GM12878 (cell line): ENCODE measurements around the gene IL17RA. TPM values are rescaled to one million over a fixed set of nuclear protein-coding genes. Genes with fewer than 3 reads are reported as not detected.

Source experiments
- ATAC-seq: fragments of 200-7000 bp; cut with Tn5 transposase; 3 replicates; pipeline ENCODE4 v1.9.1; 2020; ENCODE audit warnings: mild to moderate bottlenecking, moderate library complexity
- BruUV-seq: library from RNA; stranded (reverse); fragments of 400-500 nt; replicated peaks from 2 replicates; lab custom pipeline; 2021; lab: Mats Ljungman, UMichigan
- CTCF ChIA-PET: fragments of 300-600 bp; sonication (Branson Sonifier 250); formaldehyde crosslinking; extraction: SDS; loops from one replicate; lab custom pipeline; 2021; ENCODE audit warnings: inconsistent platforms; lab: Yijun Ruan, JAX
- POLR2A ChIA-PET: fragments of 350-600 bp; formaldehyde crosslinking; extraction: SDS; loops from one replicate; lab custom pipeline; 2021; ENCODE audit warnings: inconsistent platforms; lab: Charles Lee
- RAD21 ChIA-PET: fragments of 300-600 bp; sonication (Branson Sonifier 250); formaldehyde crosslinking; loops from one replicate; lab custom pipeline; 2023; ENCODE audit warnings: antibody characterized with exemption; ENCODE audit not compliant: unreplicated experiment; lab: Charles Lee
- SMC1A ChIA-PET: fragments of 300-600 bp; sonication (Branson Sonifier 250); formaldehyde crosslinking; loops from one replicate; lab custom pipeline; 2023; ENCODE audit not compliant: unreplicated experiment, uncharacterized antibody; lab: Charles Lee
- DNase-seq: peaks from one replicate; pipeline ENCODE4 v3.0.0-alpha.2; 2011; ENCODE audit warnings: low read depth, low spot score
- FAIRE-seq: peaks from 3 replicates; lab custom pipeline; 2011; peaks lifted over from hg19 to GRCh38; lab: Jason Lieb, UNC
- H2AFZ ChIP-seq: 2 replicates; pipeline ENCODE4 v1.6.0; 2011; ENCODE audit warnings: low read depth, low read length, control low read depth; ENCODE audit not compliant: control insufficient read depth
- H3K27ac ChIP-seq: 2 replicates; pipeline ENCODE4 v1.5.1; 2011; ENCODE audit warnings: control low read depth; ENCODE audit not compliant: control insufficient read depth, insufficient read depth
- H3K27me3 ChIP-seq, 2 experiments: replicated peaks in 1 of 2; 2 replicates each; pipeline versions ENCODE4 v1.6.0 to v1.6.1; 2011; ENCODE audit warnings: low read length in 1 of 2; ENCODE audit not compliant: control insufficient read depth in 2 of 2, insufficient read depth in 2 of 2
- H3K36me3 ChIP-seq, 2 experiments: 2 replicates each; pipeline ENCODE4 v1.5.1; 2011; ENCODE audit warnings: low read length in 1 of 2; ENCODE audit not compliant: control insufficient read depth in 2 of 2, insufficient read depth in 2 of 2
- H3K4me1 ChIP-seq: 2 replicates; pipeline ENCODE4 v1.6.1; 2011; ENCODE audit warnings: mild to moderate bottlenecking, low read length, moderate library complexity, mixed read lengths; ENCODE audit not compliant: control insufficient read depth, insufficient read depth
- H3K4me2 ChIP-seq: 2 replicates; pipeline ENCODE4 v1.6.0; 2011; ENCODE audit warnings: control low read depth; ENCODE audit not compliant: control insufficient read depth, insufficient read depth
- H3K4me3 ChIP-seq: fragments of 200-600 bp; sonication (generic); 2 replicates; pipeline ENCODE4 v1.5.1; 2016
- H3K79me2 ChIP-seq: 2 replicates; pipeline ENCODE4 v1.6.0; 2011; ENCODE audit warnings: low read length; ENCODE audit not compliant: control insufficient read depth, insufficient read depth
- H3K9ac ChIP-seq: 2 replicates; pipeline ENCODE4 v1.8.0; 2011; ENCODE audit warnings: low read length, control low read depth, mixed read lengths; ENCODE audit not compliant: control insufficient read depth, insufficient read depth
- H3K9me3 ChIP-seq: replicated peaks from 3 replicates; pipeline ENCODE4 v1.5.1; 2011; ENCODE audit warnings: mild to moderate bottlenecking, low read length; ENCODE audit not compliant: control insufficient read depth, insufficient read depth
- H4K20me1 ChIP-seq: 2 replicates; pipeline ENCODE4 v1.6.0; 2011; ENCODE audit not compliant: control insufficient read depth, insufficient read depth
- ATF2 ChIP-seq: IDR thresholded peaks from 2 replicates; pipeline ENCODE4 v1.6.1; 2012; ENCODE audit warnings: low read length, inconsistent platforms
- CBX5 ChIP-seq: sonication (generic); IDR thresholded peaks from 2 replicates; pipeline ENCODE4 v1.6.1; 2016; ENCODE audit warnings: low read depth, moderate library complexity, mild to moderate bottlenecking, inconsistent platforms
- CEBPB ChIP-seq, 2 experiments: fragments of 150-350 bp in 1 of 2; IDR thresholded peaks; 2 replicates each; pipeline ENCODE4 v1.6.1; 2012 to 2014; ENCODE audit warnings: low read depth in 2 of 2, low read length in 2 of 2, borderline replicate concordance in 1 of 2, inconsistent platforms in 1 of 2
- IRF4 ChIP-seq: IDR thresholded peaks from 2 replicates; pipeline ENCODE4 v1.6.1; 2011; ENCODE audit warnings: low read depth, low read length
- JUNB ChIP-seq: IDR thresholded peaks from 2 replicates; pipeline ENCODE4 v1.6.1; 2016; ENCODE audit warnings: antibody characterized with exemption, mild to moderate bottlenecking
- NFXL1 ChIP-seq: fragments of 450-650 bp; IDR thresholded peaks from 2 replicates; pipeline ENCODE4 v1.6.1; 2017; ENCODE audit warnings: antibody characterized with exemption, mild to moderate bottlenecking, borderline replicate concordance
- RAD51 ChIP-seq: fragments of 450-650 bp; IDR thresholded peaks from 2 replicates; pipeline ENCODE4 v1.6.1; 2016; ENCODE audit warnings: moderate library complexity, mild to moderate bottlenecking, inconsistent platforms
- RBBP5 ChIP-seq: fragments of 200-600 bp; sonication (generic); conservative IDR thresholded peaks from 2 replicates; pipeline ENCODE4 v1.6.1; 2016
- RFX5 ChIP-seq: IDR thresholded peaks from 2 replicates; pipeline ENCODE4 v1.6.1; 2011; ENCODE audit warnings: low read depth, low read length, improper control_type of control experiment
- SMAD1 ChIP-seq: fragments of 450-650 bp; IDR thresholded peaks from 2 replicates; pipeline ENCODE4 v1.6.1; 2018; ENCODE audit warnings: mild to moderate bottlenecking, low read depth; ENCODE audit not compliant: partially characterized antibody
- SMARCA5 ChIP-seq: fragments of 450-650 bp; IDR thresholded peaks from 2 replicates; pipeline ENCODE4 v1.6.1; 2017; ENCODE audit warnings: mild to moderate bottlenecking
- SREBF2 ChIP-seq: IDR thresholded peaks from 2 replicates; pipeline ENCODE4 v1.6.1; 2012; ENCODE audit warnings: mild to moderate bottlenecking, low read length
- SRF ChIP-seq, 2 experiments: IDR thresholded peaks; 2 replicates each; pipeline ENCODE4 v1.6.1; 2011; ENCODE audit warnings: low read depth in 2 of 2, low read length in 2 of 2, mild to moderate bottlenecking in 1 of 2, moderate library complexity in 1 of 2
- STAT3 ChIP-seq: IDR thresholded peaks from 2 replicates; pipeline ENCODE4 v1.6.1; 2011; ENCODE audit warnings: low read depth, low read length, improper control_type of control experiment
- ZNF622 ChIP-seq: fragments of 450-650 bp; IDR thresholded peaks from 2 replicates; pipeline ENCODE4 v1.6.1; 2017; ENCODE audit warnings: mild to moderate bottlenecking, inconsistent platforms
- ZSCAN29 ChIP-seq: fragments of 450-650 bp; IDR thresholded peaks from 2 replicates; pipeline ENCODE4 v1.6.1; 2017; ENCODE audit warnings: mild to moderate bottlenecking, moderate library complexity
- WGBS: methylation state at CpG from one replicate; pipeline ENCODE4 v1.1.6; 2016; ENCODE audit warnings: low lambda C conversion rate; ENCODE audit not compliant: insufficient replicate concordance, insufficient coverage; ENCODE audit errors: missing lambda C conversion rate; 5-methylcytosine and 5-hydroxymethylcytosine counted together
- in situ Hi-C: fragments of 300-500 bp; cut with MboI; formaldehyde crosslinking; loops from 9 replicates; pipeline ENCODE4 v1.14.3; 2018; ENCODE audit warnings: mixed read lengths
- intact Hi-C: fragments of 100-400 bp; cut with micrococcal nuclease; formaldehyde crosslinking; loops from one replicate; pipeline ENCODE4 v1.14.2; 2022; ENCODE audit not compliant: unreplicated experiment
- polyA plus RNA-seq, 11 experiments: library from polyadenylated mRNA; depleted of rRNA in 4 of 11; unstranded in 6 of 11; stranded (reverse) in 5 of 11; fragments of >200 nt; fragmentation: Nextera tagmentation in 4 of 11; fragmentation: Illumina TruSeq in 1 of 11; extraction: Ambion mirVana in 4 of 11; extraction: Trizol in 1 of 11; gene quantifications; 1 replicate in 1 of 11; 2 replicates in 10 of 11; pipeline versions ENCODE4 v1.2.1 to v1.2.3, GENCODE V29; 2011 to 2016; ENCODE audit warnings: inconsistent platforms in 2 of 11, missing spikeins in 2 of 11, low read depth in 1 of 11
- total RNA-seq, 4 experiments: library from RNA; depleted of rRNA in 3 of 4; stranded (reverse); fragments of >200 nt in 3 of 4; fragmentation: Illumina TruSeq in 1 of 4; extraction: Trizol in 1 of 4; gene quantifications; 2 replicates each; pipeline versions ENCODE4 v1.2.1 to v1.2.3, GENCODE V29; 2013 to 2021
- TF ChIP-seq, protein P1 (sequence below): fragments of 450-650 bp; formaldehyde crosslinking; IDR thresholded peaks from 2 replicates; pipeline ENCODE4 v1.4.0; 2022; ENCODE audit warnings: mild to moderate bottlenecking, moderate library complexity

Gene IL17RA
- total and polyA plus RNA-seq, 10 of the 15 experiments (the other 5 are each of a cell fraction or from before 2014, with no cell fraction given) = 0.71 to 10.2 (median 4.2) TPM

- CTCF ChIA-PET = no interaction called here
- Histone ChIP-seq H3K27ac (no peak overlapping the region), H3K79me2 (no peaks in the 10 kb centered on the region), H3K9me3 (no peaks in the 10 kb centered on the region), H3K9ac (no peak overlapping the region), H3K4me1 (no peaks in the 10 kb centered on the region), H3K27me3 (no peaks in the 10 kb centered on the region), H4K20me1 (no peaks in the 10 kb centered on the region), H3K4me2 (no peak overlapping the region), H2AFZ (no peak overlapping the region), H3K4me3 (no peak overlapping the region), H3K36me3 (peaks cover 11 to 21% of the 10 kb centered on the region in 2 experiments)
- POLR2A ChIA-PET = no interaction called here
- BruUV-seq = no TSS peak
- DNase-seq (no peak), FAIRE-seq (no peak), ATAC-seq (no peak)
- RAD21 ChIA-PET = no interaction called here
- in situ Hi-C loops = no loop called here
- 97% methylated on average over 6 of the region's 6 CpGs for WGBS
- intact Hi-C loops = no loop called here
- SMC1A ChIA-PET = no interaction called here
- no peak for TF ChIP-seq JUNB
- TF ChIP-seq, protein P1, sequence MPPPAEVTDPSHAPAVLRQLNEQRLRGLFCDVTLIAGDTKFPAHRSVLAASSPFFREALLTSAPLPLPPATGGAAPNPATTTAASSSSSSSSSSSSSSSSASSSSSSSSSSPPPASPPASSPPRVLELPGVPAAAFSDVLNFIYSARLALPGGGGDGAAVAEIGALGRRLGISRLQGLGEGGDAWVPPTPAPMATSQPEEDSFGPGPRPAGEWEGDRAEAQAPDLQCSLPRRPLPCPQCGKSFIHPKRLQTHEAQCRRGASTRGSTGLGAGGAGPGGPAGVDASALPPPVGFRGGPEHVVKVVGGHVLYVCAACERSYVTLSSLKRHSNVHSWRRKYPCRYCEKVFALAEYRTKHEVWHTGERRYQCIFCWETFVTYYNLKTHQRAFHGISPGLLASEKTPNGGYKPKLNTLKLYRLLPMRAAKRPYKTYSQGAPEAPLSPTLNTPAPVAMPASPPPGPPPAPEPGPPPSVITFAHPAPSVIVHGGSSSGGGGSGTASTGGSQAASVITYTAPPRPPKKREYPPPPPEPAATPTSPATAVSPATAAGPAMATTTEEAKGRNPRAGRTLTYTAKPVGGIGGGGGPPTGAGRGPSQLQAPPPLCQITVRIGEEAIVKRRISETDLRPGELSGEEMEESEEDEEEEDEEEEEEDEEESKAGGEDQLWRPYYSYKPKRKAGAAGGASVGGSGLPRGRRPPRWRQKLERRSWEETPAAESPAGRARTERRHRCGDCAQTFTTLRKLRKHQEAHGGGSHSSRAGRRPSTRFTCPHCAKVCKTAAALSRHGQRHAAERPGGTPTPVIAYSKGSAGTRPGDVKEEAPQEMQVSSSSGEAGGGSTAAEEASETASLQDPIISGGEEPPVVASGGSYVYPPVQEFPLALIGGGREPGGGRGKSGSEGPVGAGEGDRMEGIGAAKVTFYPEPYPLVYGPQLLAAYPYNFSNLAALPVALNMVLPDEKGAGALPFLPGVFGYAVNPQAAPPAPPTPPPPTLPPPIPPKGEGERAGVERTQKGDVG = no peak
- TF ChIP-seq STAT3 = no peak
- no peak for TF ChIP-seq IRF4
- TF ChIP-seq RBBP5 = no peak
- TF ChIP-seq ATF2 = no peak
- no peak for TF ChIP-seq SMARCA5
- no peak for TF ChIP-seq RFX5
- no peak for TF ChIP-seq CEBPB (IDR thresholded peaks at IDR 0.05; ENCODE audit: borderline replicate concordance in 1 of 2, low read depth in 2 of 2, low read length in 2 of 2)
- no peak for TF ChIP-seq SRF (IDR thresholded peaks at IDR 0.05; ENCODE audit: low read depth in 2 of 2, low read length in 2 of 2)
- no peak for TF ChIP-seq NFXL1
- no peak for TF ChIP-seq SMAD1
- TF ChIP-seq SREBF2 = no peak
- no peak for TF ChIP-seq RAD51
- TF ChIP-seq CBX5 = no peak
- TF ChIP-seq ZSCAN29 = no peak
- TF ChIP-seq ZNF622 = no peak
Observed at GRCh38 chr22:17107547-17107810, 22.7 kb downstream of the IL17RA start.
